NCI-H69 (cell line): ENCODE data around the gene GNLY.
A peak's percentile ranks its signal among the peaks of the same experiment; 100 is the strongest.
"Not testable (repeated sequence)": the region's sequence is repeated elsewhere in the genome, so short reads cannot be mapped to it uniquely, and the experiment has no call there.

Experiments
- DNase-seq: peaks from one replicate; lab custom pipeline; 2025; lab: John Stamatoyannopoulos, UW

Gene GNLY

DNA sequence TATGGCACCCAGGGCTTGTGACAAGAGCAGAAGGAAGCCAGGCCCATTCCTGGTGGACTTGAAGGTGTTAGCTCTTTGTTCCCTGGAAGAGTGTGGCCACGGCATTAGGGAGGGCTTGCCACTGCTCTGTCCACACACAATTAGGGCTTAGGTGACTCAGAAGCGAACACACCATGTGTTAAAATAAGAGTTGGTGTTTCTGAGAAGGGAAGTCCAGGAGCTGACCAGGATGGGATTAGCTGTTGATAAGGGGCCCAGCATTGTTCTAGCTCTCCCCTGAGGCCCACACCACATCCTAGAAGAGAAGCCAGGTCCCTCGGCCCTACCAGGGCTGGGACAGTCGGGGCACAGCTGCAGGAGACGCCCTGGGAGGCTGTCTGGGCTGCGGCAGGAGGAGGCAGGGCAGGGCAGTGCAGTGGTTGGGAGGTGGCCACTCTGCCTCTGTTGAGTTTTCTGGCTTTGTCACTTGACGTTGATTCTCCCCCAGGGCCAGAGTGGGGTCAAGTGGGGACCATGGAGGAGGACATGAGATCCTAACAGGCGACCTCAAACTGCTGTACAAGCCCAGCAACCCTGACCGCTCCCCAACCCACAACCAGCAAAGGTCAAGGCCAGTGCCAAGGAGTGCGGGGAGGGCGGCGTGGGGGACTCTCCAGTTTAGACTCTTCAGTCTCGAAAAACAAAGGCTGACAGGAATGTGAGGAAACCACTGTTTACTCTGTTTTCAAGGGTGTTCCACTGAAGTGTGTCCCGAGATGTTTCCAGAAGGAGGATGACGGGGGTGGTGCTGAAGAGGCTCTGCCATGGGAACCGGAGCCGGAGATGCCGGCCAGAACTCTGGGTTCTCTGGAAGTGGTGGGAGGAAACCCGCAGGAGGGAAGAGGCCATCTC lies 16.8 kb downstream of the GNLY start:
- no peak for DNase-seq

DNA sequence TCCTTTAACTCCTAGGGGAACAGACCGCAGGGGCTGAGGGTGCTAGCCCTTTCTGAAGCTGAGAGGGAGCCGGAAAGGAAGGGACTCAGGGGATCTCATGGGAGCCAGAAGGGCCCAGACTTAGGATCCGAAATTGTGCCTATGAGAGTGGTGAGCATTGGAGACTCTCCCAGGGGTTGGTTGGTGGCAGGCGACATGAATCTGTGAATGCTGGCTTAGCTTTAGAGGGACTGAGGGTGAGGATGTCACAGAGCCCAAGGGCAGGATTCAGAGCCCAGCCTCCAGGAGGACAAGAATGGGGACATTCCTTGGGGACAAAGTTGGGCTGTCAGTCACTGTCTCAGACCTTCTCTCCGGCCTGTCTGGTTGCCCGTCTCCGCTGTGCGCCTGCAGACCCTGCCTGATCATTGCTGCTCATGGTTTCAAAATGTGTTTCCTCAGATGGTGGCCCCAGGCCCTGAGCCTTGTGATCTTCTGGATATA lies 17.5 kb downstream of the GNLY start:
- no peak for DNase-seq

DNA sequence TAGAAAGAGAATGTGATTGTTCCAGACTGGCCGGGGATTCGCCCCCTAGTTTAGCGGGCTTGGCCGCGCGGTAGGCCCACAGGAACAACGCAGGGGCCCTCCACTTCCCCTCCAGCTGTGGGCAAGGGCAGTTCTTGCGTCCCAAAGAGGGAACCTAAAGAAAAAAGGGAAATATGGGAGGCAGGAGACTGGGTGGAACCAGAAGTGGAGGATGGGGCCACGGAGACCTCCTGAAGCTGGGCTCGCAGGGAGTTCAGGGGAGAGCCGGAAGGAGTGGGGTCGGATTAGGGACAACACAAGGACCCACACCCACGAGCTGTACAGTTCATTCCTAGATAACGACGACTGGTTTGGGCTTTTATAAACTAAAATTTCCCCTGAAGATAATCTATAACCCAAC lies 18.2 kb downstream of the GNLY start:
- DNase-seq, result no peak

DNA sequence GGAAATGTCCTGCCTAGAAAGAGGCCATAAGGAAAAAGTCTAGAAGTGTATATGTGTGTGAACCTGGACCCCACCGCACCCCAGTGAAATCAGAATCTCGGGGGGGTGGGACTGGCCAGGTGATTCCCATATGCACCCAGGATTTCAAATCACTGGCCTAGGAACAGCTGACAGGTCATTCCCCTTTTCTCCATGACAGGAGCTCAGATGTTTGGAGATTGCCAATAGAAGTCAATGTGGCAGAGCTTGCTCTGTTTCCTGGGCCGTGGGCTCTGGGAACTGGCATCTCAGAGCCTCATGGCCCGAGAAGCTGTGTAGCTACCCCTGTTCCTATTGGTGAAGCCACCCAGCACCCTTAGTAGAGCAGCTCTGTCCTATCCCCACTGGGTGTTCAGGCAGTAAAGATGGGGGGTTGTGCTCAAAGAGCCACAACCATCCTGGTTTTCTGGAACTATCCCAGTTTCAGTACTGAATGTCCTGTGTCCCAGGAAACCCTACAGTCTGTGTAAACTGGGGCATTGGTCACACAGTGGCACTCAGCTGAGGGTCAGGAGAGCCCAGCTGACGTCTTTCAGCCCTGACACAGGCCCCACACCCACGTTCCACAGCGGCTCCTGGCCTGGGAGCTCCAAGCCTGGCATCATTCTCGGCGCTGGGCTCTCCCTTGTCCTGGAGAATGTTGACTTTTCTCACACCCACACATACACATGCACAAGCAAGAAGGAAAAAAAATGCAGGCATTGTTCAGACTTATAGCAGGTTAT lies 18.9 kb downstream of the GNLY start:
- DNase-seq, result no peak

GRCh38 chr2:85713836-85714235 lies 19.7 kb downstream of the GNLY start:
- DNase-seq, result no peak

- DNase-seq, result not testable (repeated sequence)
These were observed 20.3 kb downstream of the GNLY start for GRCh38 chr2:85714421-85714820.

DNA sequence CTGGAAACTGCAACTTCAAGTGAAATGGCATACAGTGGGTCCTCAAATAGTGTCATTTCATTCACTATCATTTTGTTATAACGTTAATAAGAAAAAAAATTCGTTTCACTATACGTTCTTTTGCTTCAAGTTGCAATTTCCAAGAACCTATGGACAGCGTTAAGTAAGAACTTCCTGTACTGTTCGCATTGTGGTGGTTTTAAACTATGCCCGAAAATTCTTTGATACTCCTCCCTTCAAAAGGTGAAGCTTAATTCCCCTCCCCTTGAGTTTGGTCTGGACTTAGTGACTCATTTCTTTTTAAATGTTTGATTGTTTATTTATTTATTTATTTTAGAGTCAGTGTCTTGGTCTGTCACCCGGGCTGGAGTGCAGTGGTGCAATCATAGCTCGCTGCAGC lies 20.7 kb downstream of the GNLY start:
- no peak for DNase-seq

GRCh38 chr2:85716346-85716914 lies 22.3 kb downstream of the GNLY start:
- no peak for DNase-seq

- DNase-seq, result peak; percentile 19
These were observed 23.3 kb downstream of the GNLY start for GRCh38 chr2:85717308-85718008.

DNA sequence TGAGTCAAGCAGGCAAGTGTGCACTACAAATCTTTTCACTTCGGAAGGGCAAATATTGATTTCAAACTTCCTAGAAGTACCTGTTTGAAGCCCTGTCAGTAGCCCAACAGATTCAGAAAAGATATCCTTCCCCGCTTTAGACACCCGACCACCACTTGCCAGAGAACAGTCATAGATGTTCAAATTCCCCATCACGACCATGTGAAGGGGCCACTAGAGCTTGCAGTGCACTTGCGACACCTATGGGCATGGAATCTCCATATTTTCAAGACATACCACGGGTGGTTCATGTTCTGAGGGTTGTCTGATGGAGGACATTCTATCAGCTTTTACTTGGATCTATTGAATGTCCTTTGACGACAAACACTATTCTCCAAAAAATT lies 23.8 kb downstream of the GNLY start:
- no peak for DNase-seq

DNA sequence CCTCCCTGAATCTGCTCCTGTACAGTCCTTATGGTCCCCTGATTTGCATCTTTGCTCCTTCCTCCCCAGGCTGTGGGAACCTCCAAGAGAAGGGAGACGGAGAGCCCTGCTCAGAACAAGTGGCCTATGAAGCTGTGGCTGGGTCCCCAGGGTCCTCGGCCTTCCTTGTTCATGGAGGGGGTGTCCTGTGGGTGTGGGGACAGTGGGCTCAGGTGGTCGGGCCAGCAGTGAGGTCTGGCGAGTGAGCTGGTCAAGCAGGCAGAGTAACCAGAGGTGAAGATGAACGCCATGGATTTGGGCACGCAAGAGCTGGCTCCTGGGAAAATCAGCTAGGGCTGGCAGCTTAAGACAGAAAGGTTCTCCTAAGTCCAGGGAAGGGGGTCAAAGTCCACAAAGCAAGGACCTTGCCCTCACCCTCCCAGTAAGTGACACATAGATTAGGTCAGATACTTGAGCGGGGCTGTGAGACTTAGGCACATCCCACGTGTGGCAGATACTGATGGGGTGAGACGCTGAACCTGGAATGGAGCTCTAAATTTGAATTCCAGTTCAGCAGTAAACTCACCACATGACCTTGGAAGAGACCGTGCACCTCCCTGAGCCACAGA lies 24.8 kb downstream of the GNLY start:
- no peak for DNase-seq

DNA sequence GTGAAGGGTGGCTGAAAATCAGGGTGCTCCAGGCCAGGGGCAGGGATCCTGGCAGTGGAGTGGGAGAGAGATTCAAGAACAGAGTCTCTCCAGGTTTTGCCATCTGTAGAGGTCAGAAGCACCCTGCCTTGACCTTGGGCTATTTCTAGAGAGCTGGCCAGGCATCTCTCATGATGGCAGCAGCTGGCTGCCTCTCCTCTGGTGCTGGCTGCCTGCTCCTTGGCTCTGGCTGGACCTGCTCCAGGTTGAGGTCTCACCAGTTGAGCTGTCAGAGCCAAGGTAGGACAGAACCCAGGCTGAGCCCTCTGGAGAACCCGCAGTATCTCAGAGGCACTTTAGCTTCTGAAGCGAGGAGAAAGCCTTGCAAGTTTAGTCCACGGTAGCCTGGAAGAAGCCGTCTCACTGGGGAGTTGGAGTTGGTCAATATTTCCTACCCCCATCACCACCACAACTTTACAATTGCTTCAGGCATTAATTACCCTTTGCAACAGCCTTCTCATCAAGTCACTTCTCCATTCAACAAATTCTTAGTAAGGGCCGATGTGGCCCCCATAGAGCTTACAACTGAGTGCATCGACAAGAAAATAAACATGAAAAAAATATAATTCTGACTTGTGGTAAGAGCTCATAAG lies 25.6 kb downstream of the GNLY start:
- DNase-seq, result no peak

DNA sequence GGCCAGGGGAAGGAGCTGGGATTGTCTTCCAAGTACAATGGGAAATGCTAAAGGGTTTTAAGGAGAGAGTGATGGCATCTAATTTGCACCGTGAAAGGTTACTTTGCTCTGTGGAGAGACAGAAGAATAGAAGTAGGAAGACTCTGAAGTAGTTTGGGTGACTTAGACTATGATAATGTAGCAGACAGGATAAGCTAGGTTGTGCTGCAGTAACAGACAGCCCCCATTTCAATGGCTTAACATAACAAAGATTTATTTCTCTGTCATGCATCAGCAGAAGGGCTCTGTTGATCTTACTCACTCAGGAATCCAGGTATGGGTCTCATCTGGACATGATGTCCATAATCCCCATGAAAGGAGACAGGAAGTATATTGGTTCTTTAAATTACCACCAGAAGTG lies 26.4 kb downstream of the GNLY start:
- DNase-seq, result no peak

- DNase-seq, result no peak
These were observed 27.5 kb downstream of the GNLY start for GRCh38 chr2:85721641-85722040.

GRCh38 chr2:85722519-85722918 lies 28.4 kb downstream of the GNLY start:
- DNase-seq, result no peak

DNA sequence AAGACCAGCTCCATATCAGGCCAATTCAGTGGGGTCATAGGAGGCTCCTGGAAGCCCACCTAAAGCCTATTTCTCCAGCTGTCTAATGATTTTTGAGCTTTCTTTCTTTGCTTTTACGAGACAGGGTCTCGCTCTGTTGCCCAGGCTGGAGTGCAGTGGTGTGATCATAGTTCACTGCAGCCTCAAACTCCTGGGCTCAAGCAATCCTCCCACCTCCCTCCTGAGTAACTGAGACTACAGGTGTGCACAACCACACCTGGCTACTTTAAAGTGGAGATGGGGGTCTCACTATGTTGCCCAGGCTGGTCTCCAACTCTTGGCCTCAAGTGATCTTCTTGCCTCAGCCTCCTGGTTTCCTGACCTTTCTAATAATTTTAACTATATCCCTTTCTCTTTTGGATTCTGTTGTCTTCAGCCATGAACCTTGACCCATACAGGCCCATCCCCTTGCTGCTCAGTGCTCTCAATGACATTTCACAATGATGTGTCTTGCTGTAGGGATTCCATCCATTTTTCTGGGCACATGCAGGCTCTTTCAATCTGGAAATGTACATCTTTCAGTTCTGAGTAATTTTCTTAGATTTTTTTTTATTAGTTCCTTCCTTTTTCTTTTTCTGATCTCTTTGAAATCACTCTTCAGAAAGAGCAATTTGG lies 29.7 kb downstream of the GNLY start:
- DNase-seq, result no peak

DNA sequence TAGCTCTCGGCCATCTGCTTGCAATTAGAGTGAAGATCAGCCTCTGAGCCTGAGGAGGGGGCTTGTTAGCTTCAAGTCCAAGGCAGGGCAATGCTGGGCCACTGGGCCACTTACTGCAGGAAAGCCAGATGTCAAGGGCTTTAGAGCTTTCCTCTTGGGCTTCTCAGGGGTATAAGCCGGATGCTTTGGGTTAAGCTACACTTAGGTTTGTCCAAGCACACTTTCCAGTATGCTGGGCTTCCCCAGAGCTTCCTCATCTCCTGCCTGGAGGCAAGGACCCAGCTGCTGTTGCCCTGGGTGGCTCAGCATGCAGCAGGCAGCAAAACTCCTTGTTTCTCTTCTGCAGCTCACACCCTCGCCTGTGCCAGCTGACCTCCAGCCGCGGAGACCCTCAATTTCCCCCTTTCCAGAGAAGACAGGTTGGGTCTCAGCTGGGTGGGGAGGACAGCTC lies 30.6 kb downstream of the GNLY start:
- peak; percentile 25 for DNase-seq

DNA sequence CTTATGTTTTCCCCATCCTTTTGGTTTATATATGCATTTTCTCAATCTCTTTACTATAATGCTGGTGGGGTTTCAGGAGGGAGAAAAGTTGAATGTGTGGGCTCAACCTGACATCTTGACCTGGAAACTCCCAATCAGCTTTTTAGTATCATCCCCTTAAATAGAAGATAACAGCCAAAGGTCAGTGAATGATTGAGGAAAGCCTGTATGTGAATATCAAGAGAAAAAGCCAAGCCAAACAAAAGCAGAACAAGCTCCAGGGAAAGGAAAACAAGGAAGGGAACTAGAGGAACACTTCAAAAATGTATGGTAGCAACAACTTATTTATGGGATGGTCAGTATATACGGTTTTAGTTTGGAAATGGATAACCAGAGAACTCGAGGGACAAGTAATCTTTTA lies 31.3 kb downstream of the GNLY start:
- no peak for DNase-seq

DNA sequence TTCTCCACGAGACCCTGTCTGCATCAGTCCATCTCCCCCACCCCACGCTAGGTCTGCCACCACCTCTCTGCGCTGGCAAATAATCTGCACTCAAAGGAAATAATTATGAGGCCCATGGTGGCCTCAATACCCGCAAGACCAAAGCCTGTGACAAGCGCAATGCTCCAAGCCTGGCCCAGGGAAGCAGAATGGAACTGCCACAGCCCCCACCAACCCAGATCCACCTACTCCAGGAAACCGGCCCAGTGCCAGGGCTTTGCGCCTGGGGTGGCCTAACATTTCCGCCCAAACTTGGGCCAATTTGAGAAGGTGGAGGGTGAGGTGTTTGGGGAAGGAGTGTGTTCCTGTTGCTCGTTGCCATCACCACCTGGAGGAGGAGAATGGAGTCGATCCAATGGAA lies 33.6 kb downstream of the GNLY start:
- DNase-seq, result peak; percentile 23

DNA sequence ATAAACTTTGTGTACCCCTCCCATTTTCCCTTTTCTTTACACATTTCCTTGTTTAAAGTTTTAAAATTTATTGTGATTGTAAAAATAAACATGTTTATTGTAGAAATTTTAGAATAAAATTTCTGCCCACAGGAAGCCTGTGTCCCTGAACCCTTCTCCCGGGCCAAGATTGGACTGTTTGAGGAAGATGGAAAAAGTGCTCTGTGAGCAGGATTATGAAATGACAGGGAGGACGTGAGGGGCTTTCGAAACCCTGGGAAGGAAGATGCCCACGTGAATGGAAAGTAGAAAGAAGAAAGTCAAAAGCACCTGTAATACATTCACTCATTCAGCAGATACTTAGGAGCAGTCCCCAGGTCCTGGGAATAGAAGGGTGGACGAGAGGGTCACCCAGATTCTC lies 34.2 kb downstream of the GNLY start:
- DNase-seq, result no peak
